ENCODE results near the gene PPP6C.

DNA sequence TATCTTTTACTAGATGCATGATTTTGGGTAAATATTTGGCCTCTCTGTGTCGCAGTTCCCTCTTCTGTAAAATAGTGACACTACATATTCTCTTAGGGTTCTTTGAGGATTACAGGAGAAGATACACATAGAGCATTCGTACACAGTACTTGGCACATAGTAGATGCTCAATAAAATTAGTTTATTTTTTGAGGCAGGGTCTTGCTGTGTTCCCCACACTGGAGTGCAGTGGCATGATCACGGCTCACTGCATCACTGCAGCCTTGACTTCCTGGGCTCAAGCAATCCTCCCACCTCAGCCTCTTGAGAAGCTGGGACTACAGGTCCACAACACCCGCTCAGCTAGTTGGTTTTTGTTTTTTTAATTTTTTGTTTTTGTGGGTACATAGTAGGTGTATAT is 47.9 kb downstream of the PPP6C start:
- TF ChIP-seq, protein P1, sequence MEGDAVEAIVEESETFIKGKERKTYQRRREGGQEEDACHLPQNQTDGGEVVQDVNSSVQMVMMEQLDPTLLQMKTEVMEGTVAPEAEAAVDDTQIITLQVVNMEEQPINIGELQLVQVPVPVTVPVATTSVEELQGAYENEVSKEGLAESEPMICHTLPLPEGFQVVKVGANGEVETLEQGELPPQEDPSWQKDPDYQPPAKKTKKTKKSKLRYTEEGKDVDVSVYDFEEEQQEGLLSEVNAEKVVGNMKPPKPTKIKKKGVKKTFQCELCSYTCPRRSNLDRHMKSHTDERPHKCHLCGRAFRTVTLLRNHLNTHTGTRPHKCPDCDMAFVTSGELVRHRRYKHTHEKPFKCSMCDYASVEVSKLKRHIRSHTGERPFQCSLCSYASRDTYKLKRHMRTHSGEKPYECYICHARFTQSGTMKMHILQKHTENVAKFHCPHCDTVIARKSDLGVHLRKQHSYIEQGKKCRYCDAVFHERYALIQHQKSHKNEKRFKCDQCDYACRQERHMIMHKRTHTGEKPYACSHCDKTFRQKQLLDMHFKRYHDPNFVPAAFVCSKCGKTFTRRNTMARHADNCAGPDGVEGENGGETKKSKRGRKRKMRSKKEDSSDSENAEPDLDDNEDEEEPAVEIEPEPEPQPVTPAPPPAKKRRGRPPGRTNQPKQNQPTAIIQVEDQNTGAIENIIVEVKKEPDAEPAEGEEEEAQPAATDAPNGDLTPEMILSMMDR (IDR thresholded peaks at IDR 0.05), result no peak
- no peak for TF ChIP-seq POLR2A (IDR thresholded peaks at IDR 0.05)
